ENCODE results near the gene SPOCK1.

The SPOCK1 gene

GRCh38 chr5:137096149-137097103, 402.7 kb downstream of the SPOCK1 start:
- no peak for DNase-seq

- DNase-seq, result no peak
Measured at GRCh38 chr5:137095597-137095996, 403.5 kb downstream of the SPOCK1 start.

- DNase-seq, result no peak
Measured at GRCh38 chr5:137092831-137093230, 406.3 kb downstream of the SPOCK1 start.

GRCh38 chr5:137091472-137091871, 407.7 kb downstream of the SPOCK1 start:
- no peak for DNase-seq

- no peak for DNase-seq
Measured at GRCh38 chr5:137090721-137091120, 408.4 kb downstream of the SPOCK1 start.

- DNase-seq, result no peak
Measured at GRCh38 chr5:137090151-137090550, 409.0 kb downstream of the SPOCK1 start.

GRCh38 chr5:137088175-137088574, 411.0 kb downstream of the SPOCK1 start:
- DNase-seq, result no peak

GRCh38 chr5:137086342-137086741, 412.8 kb downstream of the SPOCK1 start:
- no peak for DNase-seq

- no peak for DNase-seq
Measured at GRCh38 chr5:137085206-137085605, 413.9 kb downstream of the SPOCK1 start.

GRCh38 chr5:137084016-137084415, 415.1 kb downstream of the SPOCK1 start:
- DNase-seq, result no peak

- no peak for DNase-seq
Measured at GRCh38 chr5:137082951-137083350, 416.2 kb downstream of the SPOCK1 start.

GRCh38 chr5:137078171-137078665, 420.9 kb downstream of the SPOCK1 start:
- no peak for DNase-seq

- DNase-seq, result no peak
Measured at GRCh38 chr5:137075163-137075970, 423.8 kb downstream of the SPOCK1 start.

- no peak for DNase-seq
Measured at GRCh38 chr5:137073189-137073588, 425.9 kb downstream of the SPOCK1 start.

- DNase-seq, result no peak
Measured at GRCh38 chr5:137072361-137073115, 426.6 kb downstream of the SPOCK1 start.

GRCh38 chr5:137071931-137072330, 427.2 kb downstream of the SPOCK1 start:
- DNase-seq, result no peak

GRCh38 chr5:137071526-137071925, 427.6 kb downstream of the SPOCK1 start:
- DNase-seq, result no peak

- DNase-seq, result no peak
Measured at GRCh38 chr5:137070521-137070920, 428.6 kb downstream of the SPOCK1 start.

GRCh38 chr5:137069358-137069757, 429.8 kb downstream of the SPOCK1 start:
- DNase-seq, result no peak

GRCh38 chr5:137061382-137061781, 437.7 kb downstream of the SPOCK1 start:
- DNase-seq, result no peak

GRCh38 chr5:137058089-137058488, 441.0 kb downstream of the SPOCK1 start:
- no peak for DNase-seq

GRCh38 chr5:137056676-137057075, 442.4 kb downstream of the SPOCK1 start:
- no peak for DNase-seq

Measured in CD4-positive, alpha-beta T cell treated with Interleukin-12 subunit alpha and Interleukin-12 subunit beta, for 1 hour (primary cell).